Activated CD4-positive, alpha-beta T cell treated with anti-CD3 and anti-CD28 coated beads, Interleukin-10, Interleukin-2, amounts not matched to agents 100 ng/mL and 50 ng/mL, durations not matched to agents 16 hours and 8 hours (primary cell): ENCODE results near the gene FREM3.
"Not testable (repeated sequence)": the region's sequence is repeated elsewhere in the genome, so short reads cannot be mapped to it uniquely, and the experiment has no call there.

ENCODE experiments used
- DNase-seq: peaks from one replicate; pipeline ENCODE4 v3.0.0-alpha.2; 2020

The FREM3 gene

GRCh38 chr4:143564472-143564871 is 136.0 kb downstream of the FREM3 start:
- no peak for DNase-seq

GRCh38 chr4:143559757-143560147 is 140.7 kb downstream of the FREM3 start:
- peak; percentile 5 for DNase-seq

GRCh38 chr4:143558823-143559756 is 141.4 kb downstream of the FREM3 start:
- peak; percentile 72 for DNase-seq

- DNase-seq = no peak
Observed at GRCh38 chr4:143558286-143558685, 142.2 kb downstream of the FREM3 start.

- no peak for DNase-seq
Observed at GRCh38 chr4:143555676-143556075, 144.8 kb downstream of the FREM3 start.

GRCh38 chr4:143554728-143555597 is 145.5 kb downstream of the FREM3 start:
- peak; percentile 21 for DNase-seq

GRCh38 chr4:143549928-143550327 is 150.5 kb downstream of the FREM3 start:
- no peak for DNase-seq

- no peak for DNase-seq
Observed at GRCh38 chr4:143539670-143540023, 160.8 kb downstream of the FREM3 start.

- DNase-seq = no peak
Observed at GRCh38 chr4:143538979-143539669, 161.4 kb downstream of the FREM3 start.

GRCh38 chr4:143531788-143532491 is 168.5 kb downstream of the FREM3 start:
- no peak for DNase-seq

- DNase-seq = no peak
Observed at GRCh38 chr4:143531380-143531779, 169.1 kb downstream of the FREM3 start.

- not testable (repeated sequence) for DNase-seq
Observed at GRCh38 chr4:143528046-143528445, 172.4 kb downstream of the FREM3 start.
